GM12864 (cell line): Measurements from ENCODE around the gene APOA5.

ENCODE experiments used
- DNase-seq: peaks from one replicate; pipeline ENCODE4 v3.0.0-alpha.2; 2011; ENCODE audit warnings: low read depth
- H3K4me3 ChIP-seq: 2 replicates; pipeline ENCODE4 v1.5.1; 2011; ENCODE audit warnings: mild to moderate bottlenecking, low read depth, low read length, control low read depth
- TF ChIP-seq, protein P1 (sequence below): IDR thresholded peaks from 2 replicates; pipeline ENCODE4 v1.5.1; 2011; ENCODE audit warnings: low read depth, mild to moderate bottlenecking, moderate library complexity, low read length, control low read depth, inconsistent platforms; ENCODE audit errors: missing control alignments

Gene APOA5

DNA sequence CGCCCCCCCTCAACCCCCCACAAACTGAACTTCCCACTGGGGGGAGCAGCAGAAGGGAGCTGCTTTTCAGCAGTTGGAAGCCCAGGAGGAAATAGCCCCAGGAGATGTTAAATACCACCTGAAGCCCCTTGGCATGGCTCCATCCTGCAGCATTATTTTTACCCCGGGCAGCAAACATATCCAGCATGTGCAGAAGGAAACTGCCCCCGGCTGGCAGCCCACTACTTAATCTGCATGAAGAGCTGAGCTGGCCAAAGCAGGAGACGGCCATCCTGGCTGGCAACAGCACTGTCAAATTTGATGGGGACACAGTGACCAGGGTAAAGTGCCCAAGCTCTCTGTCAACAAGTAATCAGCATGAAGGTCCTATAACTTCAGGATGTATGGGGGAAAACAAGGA lies 50.9 kb downstream of the APOA5 start:
- TF ChIP-seq, protein P1, sequence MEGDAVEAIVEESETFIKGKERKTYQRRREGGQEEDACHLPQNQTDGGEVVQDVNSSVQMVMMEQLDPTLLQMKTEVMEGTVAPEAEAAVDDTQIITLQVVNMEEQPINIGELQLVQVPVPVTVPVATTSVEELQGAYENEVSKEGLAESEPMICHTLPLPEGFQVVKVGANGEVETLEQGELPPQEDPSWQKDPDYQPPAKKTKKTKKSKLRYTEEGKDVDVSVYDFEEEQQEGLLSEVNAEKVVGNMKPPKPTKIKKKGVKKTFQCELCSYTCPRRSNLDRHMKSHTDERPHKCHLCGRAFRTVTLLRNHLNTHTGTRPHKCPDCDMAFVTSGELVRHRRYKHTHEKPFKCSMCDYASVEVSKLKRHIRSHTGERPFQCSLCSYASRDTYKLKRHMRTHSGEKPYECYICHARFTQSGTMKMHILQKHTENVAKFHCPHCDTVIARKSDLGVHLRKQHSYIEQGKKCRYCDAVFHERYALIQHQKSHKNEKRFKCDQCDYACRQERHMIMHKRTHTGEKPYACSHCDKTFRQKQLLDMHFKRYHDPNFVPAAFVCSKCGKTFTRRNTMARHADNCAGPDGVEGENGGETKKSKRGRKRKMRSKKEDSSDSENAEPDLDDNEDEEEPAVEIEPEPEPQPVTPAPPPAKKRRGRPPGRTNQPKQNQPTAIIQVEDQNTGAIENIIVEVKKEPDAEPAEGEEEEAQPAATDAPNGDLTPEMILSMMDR = no peak
- no peak overlapping the region for H3K4me3 ChIP-seq
- no peak for DNase-seq
